ENCODE measurements around the gene CRYM. TPM values are rescaled to one million over a fixed set of nuclear protein-coding genes. Genes with fewer than 3 reads are reported as not detected.

CRYM gene
- total RNA-seq, 2 experiments from 2014 or later: not detected

DNA sequence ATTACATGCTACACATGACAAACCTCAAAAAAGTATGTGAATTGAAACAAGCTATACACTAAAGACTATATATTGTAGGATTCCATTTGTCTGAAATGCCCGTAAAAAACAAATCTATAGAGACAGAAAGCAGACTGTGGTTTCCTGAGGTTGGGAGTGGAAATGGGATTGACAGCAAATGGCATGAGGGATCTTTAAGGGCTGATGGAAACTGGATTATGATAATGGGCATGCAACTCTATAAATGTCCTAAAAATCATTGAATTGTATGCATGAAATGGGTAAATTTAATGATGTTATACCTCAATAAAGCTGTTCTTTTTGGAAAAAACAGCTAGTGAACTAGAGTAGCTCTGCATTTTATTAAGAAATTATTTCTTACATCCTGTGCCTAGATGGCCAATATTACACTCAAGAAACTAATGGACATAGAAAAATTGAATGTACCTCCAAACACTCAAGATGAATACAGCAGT lies 45.0 kb downstream of the CRYM start:
- Mint-ChIP-seq H3K4me3 (no peak overlapping the region), H3K9me3 (ENCODE audit: insufficient read depth) (no peaks in the 10 kb centered on the region), H3K27ac (no peak overlapping the region), H3K36me3 (ENCODE audit: low read depth) (no peaks in the 10 kb centered on the region), H3K4me1 (ENCODE audit: low read depth) (no peaks in the 10 kb centered on the region), H3K27me3 (ENCODE audit: low read depth) (peaks cover 31% of the 10 kb centered on the region)
- no peak for DNase-seq
- CTCF ChIA-PET: no interaction called here
- POLR2A ChIA-PET: no interaction called here
- no peak for ATAC-seq

DNA sequence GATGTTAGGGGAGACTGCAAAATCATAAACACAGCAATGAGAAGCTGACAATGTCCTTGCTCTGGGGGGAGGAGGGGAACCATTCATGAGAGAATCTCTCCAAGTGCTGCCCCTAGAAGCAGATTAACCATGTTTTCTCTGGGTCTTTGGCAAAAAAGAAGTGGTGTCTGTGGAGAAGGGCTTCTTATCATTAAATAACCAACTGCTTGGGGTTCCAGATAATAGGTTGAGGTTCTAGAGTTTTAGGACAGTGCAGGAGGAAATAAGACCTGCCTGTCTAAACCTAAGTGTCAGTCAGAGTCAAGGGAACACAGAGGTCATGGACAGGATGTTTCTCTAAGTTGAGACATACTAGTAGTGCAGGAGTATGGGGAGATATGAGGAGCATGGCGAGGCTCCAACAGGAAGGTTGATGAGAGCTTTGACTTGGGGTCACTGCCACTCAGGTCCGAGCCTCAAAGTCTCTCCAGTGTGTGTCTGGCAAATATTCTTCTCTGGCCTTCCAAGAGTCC lies 49.7 kb downstream of the CRYM start:
- DNase-seq (no peak), ATAC-seq (no peak)
- Mint-ChIP-seq H3K36me3 (ENCODE audit: low read depth) (no peaks in the 10 kb centered on the region), H3K27me3 (ENCODE audit: low read depth) (peaks cover 46% of the 10 kb centered on the region), H3K9me3 (ENCODE audit: insufficient read depth) (no peaks in the 10 kb centered on the region), H3K4me3 (no peak overlapping the region), H3K27ac (no peak overlapping the region), H3K4me1 (ENCODE audit: low read depth) (peaks cover 8% of the 10 kb centered on the region)
- CTCF ChIA-PET: no interaction called here
- POLR2A ChIA-PET: no interaction called here

DNA sequence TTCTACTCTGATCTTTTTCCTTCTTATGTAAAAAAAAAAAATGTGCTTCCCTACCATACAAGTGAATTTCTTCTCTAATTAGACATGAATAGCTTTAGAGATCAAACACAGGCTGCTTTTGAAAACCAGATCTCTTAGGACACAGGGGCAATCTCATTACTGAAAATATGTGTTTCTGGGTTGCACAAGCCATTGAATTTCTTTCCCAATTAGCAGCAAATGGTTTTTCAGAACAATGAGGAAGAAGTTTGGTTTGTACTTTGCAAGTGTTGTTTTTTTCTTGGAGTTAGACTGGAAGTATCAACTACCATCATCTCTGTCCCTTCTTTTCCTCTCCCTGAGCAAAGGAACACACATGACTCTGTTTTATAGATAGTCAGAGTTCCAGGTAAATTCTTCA lies 50.2 kb downstream of the CRYM start:
- Mint-ChIP-seq H3K4me3 (no peak overlapping the region), H3K27ac (no peak overlapping the region)

DNA sequence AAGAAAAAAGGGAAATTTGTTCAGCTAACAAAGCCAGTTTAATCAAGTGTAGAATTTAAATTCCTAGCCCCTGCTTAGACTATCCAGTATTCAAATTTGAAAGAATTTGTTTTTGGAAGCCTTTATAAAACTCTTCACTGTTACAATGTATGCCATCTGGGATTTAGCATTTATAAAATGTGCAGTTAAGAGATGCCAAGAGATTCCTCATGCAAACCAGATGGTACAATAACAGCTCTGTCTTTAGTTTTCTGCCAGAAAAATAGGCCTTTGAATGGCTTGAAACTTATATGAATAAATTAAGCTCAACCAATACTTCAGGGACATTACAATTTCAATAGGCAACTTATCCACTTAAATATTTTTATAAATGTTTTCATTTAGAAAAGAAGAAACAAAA lies 51.3 kb downstream of the CRYM start:
- DNase-seq (no peak), ATAC-seq (no peak)
- CTCF ChIA-PET: no interaction called here
- peaks cover 8% of the 10 kb centered on the region for H3K4me1 Mint-ChIP-seq (ENCODE audit: low read depth)
- POLR2A ChIA-PET: no interaction called here
- no peaks in the 10 kb centered on the region for H3K9me3 Mint-ChIP-seq (ENCODE audit: insufficient read depth)
- H3K27ac Mint-ChIP-seq: no peak overlapping the region
- H3K27me3 Mint-ChIP-seq (ENCODE audit: low read depth): peaks cover 55% of the 10 kb centered on the region
- no peak overlapping the region for H3K4me3 Mint-ChIP-seq
- H3K36me3 Mint-ChIP-seq (ENCODE audit: low read depth): no peaks in the 10 kb centered on the region

More for the DNA sequence above, 50.2 kb downstream of the CRYM start:
- Mint-ChIP-seq H3K9me3 (ENCODE audit: insufficient read depth) (no peaks in the 10 kb centered on the region), H3K27me3 (ENCODE audit: low read depth) (peaks cover 49% of the 10 kb centered on the region), H3K4me1 (ENCODE audit: low read depth) (peaks cover 8% of the 10 kb centered on the region), H3K36me3 (ENCODE audit: low read depth) (no peaks in the 10 kb centered on the region)
- DNase-seq (no peak), ATAC-seq (no peak)
- CTCF ChIA-PET: no interaction called here
- POLR2A ChIA-PET: no interaction called here

DNA sequence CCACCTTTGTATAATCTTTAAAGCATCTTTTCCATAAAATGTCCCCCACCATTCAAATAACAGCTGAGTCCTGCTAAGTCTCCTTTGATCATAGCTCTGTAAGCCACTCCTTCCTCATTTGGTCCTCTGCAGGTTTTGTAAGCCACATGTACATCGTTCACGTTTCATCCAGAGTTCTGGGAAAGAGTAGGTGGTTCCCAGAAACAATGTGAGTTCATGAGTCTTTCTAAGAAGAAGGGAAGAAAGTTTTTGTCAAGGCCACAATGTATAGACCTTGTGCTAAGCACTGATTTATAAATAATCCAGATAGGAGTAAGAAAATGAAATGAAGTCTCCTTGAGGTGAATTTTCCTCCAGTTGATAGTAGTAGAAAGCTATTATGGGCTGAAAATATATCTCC lies 53.3 kb downstream of the CRYM start:
- no peak overlapping the region for H3K4me3 Mint-ChIP-seq
- no peak overlapping the region for H3K27ac Mint-ChIP-seq
- ChIA-PET POLR2A (interaction anchor here (0.7 kb wide), 1 partner anchor 36 kb away, joined by 3 read pairs; no protein-coding TSS in a partner anchor), CTCF (no interaction called here)
- no peaks in the 10 kb centered on the region for H3K36me3 Mint-ChIP-seq (ENCODE audit: low read depth)
- DNase-seq (peak; percentile 24), ATAC-seq (no peak)
- H3K4me1 Mint-ChIP-seq (ENCODE audit: low read depth): peaks cover 8% of the 10 kb centered on the region
- H3K27me3 Mint-ChIP-seq (ENCODE audit: low read depth): peaks cover 60% of the 10 kb centered on the region
- no peaks in the 10 kb centered on the region for H3K9me3 Mint-ChIP-seq (ENCODE audit: insufficient read depth)

DNA sequence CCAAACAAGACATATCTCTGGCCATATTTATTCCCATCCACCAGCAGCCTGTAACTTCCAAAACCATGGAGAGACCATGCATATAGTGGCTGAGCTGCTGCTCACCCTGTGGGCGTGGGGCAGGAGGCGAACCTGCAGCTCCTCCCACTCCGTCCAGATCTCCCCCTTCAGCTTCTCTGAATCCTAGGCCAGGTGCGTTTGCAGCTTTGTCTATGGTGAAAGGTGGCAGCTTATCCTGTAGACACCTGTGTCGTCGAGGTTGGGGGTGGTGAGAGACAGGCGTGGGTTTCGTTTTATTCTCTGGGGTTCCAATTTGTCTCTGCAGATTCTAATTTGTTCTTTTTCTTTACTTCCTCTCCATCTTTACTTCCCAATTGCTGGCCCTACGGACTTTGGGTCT lies 54.3 kb downstream of the CRYM start:
- H3K4me3 Mint-ChIP-seq: no peak overlapping the region
- CTCF ChIA-PET: no interaction called here
- POLR2A ChIA-PET: no interaction called here
- H3K27ac Mint-ChIP-seq: no peak overlapping the region
- H3K27me3 Mint-ChIP-seq (ENCODE audit: low read depth): peaks cover 52% of the 10 kb centered on the region
- no peaks in the 10 kb centered on the region for H3K9me3 Mint-ChIP-seq (ENCODE audit: insufficient read depth)
- ATAC-seq (no peak), DNase-seq (no peak)
- H3K4me1 Mint-ChIP-seq (ENCODE audit: low read depth): peaks cover 8% of the 10 kb centered on the region
- no peaks in the 10 kb centered on the region for H3K36me3 Mint-ChIP-seq (ENCODE audit: low read depth)

DNA sequence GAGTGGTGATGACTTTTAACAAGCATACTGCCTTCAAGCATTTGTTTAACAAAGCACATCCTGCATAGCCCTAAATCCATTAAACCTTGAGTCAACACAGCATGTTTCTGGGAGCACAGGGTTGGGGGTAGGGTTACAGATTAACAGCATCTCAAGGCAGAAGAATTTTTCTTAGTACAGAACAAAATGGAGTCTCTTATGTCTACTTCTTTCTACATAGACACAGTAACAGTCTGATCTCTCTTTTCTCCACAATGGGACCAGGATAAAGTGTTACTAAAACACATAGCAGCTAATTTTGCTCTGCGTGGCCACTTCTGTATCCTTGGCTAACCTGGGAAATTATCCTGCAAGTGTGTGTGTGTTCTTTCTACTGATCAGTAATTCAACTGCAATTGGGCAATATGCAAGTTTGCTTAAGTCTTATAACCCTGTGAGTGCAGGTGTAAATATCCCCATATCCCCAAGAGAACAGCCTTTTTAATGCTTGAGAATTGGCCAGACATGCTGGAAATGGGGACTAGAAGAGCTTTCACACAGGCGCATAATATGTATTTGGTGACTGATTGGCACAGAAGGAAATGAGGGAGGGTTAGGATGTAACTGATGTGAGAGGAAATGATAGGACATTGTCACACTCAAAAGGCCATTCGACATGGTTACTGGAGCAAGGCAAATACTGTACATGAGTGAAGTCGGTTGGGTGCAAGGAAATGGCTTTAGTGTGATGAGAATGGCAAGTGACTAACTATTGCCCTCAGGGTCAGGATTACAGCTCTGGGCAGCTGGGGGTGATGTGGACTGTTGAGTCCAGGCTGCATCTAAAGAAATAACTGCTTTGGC lies 55.4 kb downstream of the CRYM start:
- no peak for DNase-seq
- Mint-ChIP-seq H3K4me3 (no peak overlapping the region), H3K27ac (no peak overlapping the region), H3K27me3 (ENCODE audit: low read depth) (peaks cover 45% of the 10 kb centered on the region), H3K36me3 (ENCODE audit: low read depth) (no peaks in the 10 kb centered on the region), H3K9me3 (ENCODE audit: insufficient read depth) (no peaks in the 10 kb centered on the region), H3K4me1 (ENCODE audit: low read depth) (peaks cover 8% of the 10 kb centered on the region)
- CTCF ChIA-PET: no interaction called here
- POLR2A ChIA-PET: no interaction called here
- no peak for ATAC-seq

DNA sequence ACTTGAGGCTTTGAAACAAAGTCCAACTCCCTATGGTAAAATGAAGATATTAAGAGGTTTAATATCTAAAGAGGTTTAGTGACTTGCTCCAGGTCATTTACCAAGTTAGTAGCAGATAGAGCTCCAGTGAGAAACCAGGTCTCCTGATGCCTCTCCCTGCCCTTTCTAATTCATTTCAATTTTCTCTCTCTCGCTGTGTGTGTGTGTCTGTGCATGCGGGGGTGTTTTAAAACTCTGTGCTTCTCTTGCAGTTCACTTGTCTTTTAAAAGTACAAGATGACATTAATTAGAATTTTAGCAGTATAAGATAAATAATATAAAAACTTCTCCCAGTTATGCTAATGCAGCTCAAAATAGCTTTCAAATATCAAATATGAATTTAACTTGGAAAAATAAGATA lies 58.5 kb downstream of the CRYM start:
- H3K4me3 Mint-ChIP-seq: no peak overlapping the region
- POLR2A ChIA-PET: no interaction called here
- no peak for DNase-seq
- no peaks in the 10 kb centered on the region for H3K36me3 Mint-ChIP-seq (ENCODE audit: low read depth)
- CTCF ChIA-PET: no interaction called here
- peaks cover 3% of the 10 kb centered on the region for H3K4me1 Mint-ChIP-seq (ENCODE audit: low read depth)
- no peak overlapping the region for H3K27ac Mint-ChIP-seq
- peaks cover 31% of the 10 kb centered on the region for H3K27me3 Mint-ChIP-seq (ENCODE audit: low read depth)
- no peaks in the 10 kb centered on the region for H3K9me3 Mint-ChIP-seq (ENCODE audit: insufficient read depth)
- no peak for ATAC-seq

DNA sequence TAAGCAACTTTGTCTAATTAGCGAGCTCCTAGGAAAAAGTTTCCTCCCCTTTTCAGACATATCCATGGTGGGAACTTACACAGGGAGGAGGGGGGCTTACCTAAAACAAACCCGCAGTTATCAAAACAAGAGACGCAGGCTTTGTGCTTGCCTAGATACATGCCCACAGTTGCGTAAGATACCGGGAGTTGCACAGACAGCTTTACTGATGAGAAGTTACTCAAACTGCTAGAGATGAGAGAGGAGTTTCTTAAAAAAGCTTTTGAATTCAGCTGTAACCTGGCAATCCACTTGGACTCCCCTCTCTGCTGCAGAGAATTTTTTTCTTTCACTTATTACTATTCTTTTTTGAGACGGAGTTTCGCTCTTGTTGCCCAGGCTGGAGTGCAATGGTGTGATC lies 59.9 kb downstream of the CRYM start:
- Mint-ChIP-seq H3K4me3 (no peak overlapping the region), H3K27me3 (ENCODE audit: low read depth) (peaks cover 28% of the 10 kb centered on the region)

DNA sequence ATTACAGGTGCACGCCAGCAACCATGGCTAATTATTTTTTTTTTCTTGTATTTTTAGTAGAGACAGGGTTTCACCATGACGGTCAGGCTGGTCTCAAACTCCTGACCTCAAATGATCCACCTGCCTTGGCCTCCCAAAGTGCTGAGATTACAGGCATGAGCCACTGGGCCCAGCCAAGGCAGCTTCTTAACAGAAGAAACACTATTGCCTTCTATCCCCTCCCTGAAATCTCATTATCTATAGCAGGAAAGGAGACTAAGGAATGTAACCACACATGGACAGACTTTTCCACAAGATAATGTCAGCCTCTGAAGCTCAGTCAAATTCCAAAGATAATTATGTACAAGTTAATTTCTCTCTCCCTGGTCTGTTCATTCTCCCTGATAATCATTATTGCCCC lies 61.0 kb downstream of the CRYM start:
- ChIA-PET CTCF (no interaction called here), POLR2A (no interaction called here)
- peaks cover 23% of the 10 kb centered on the region for H3K27me3 Mint-ChIP-seq (ENCODE audit: low read depth)
- no peak for ATAC-seq
- no peaks in the 10 kb centered on the region for H3K36me3 Mint-ChIP-seq (ENCODE audit: low read depth)
- H3K4me3 Mint-ChIP-seq: no peak overlapping the region
- no peak overlapping the region for H3K27ac Mint-ChIP-seq
- DNase-seq: no peak
- H3K4me1 Mint-ChIP-seq (ENCODE audit: low read depth): no peaks in the 10 kb centered on the region
- H3K9me3 Mint-ChIP-seq (ENCODE audit: insufficient read depth): no peaks in the 10 kb centered on the region

More for the DNA sequence above, 59.9 kb downstream of the CRYM start:
- CTCF ChIA-PET: no interaction called here
- ATAC-seq (no peak), DNase-seq (no peak)
- Mint-ChIP-seq H3K4me1 (ENCODE audit: low read depth) (no peaks in the 10 kb centered on the region), H3K9me3 (ENCODE audit: insufficient read depth) (no peaks in the 10 kb centered on the region), H3K36me3 (ENCODE audit: low read depth) (no peaks in the 10 kb centered on the region), H3K27ac (no peak overlapping the region)
- POLR2A ChIA-PET: no interaction called here

DNA sequence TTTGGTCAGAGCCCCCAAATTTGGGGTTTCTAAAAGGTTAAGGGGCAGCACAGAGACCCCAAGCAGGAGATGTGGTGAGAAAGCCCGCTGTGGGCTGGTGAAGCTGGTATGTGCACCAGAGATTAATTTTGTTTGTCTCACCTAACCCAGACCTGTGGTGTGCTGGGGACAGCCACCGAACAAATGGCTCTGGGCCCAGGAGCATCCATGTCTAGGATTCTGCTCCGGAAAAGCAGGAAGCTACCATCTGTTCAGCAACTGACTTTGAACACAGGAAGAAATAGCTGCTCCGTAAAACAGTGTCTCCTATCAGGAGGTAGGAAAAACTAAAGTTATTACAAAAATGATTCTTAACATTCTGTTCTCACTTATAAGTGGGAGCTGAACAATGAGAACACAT lies 64.0 kb downstream of the CRYM start:
- H3K36me3 Mint-ChIP-seq (ENCODE audit: low read depth): no peaks in the 10 kb centered on the region
- H3K27ac Mint-ChIP-seq: no peak overlapping the region
- ChIA-PET CTCF (no interaction called here), POLR2A (no interaction called here)
- DNase-seq: no peak
- no peak overlapping the region for H3K4me3 Mint-ChIP-seq
- no peaks in the 10 kb centered on the region for H3K4me1 Mint-ChIP-seq (ENCODE audit: low read depth)
- no peaks in the 10 kb centered on the region for H3K9me3 Mint-ChIP-seq (ENCODE audit: insufficient read depth)
- no peak for ATAC-seq
- H3K27me3 Mint-ChIP-seq (ENCODE audit: low read depth): peaks cover 16% of the 10 kb centered on the region

DNA sequence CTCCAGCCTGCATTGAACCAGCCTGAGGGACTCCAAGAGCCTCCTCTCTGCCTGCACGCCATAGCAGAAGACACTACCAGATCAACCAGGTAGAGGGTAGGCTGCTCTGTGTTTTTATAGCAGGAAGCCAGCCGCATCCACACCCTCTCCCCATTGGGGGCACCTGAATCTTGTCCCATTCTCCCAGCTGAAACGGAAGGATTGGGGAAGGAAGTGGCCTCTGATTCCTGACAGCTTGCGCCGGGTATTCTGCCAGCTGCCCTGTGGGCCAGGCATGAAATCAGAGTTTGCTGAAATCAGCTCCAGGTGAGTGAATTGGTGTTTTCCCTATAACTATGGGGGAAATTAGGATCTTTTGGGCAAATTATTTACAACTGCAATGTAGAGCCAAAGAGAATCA lies 66.6 kb downstream of the CRYM start, which contains the start of gene ZP2:
Gene ZP2 (minus strand): TSS at position 89 of the 400 bp plus-strand sequence. CDS start 27 bp downstream, at position 62.
- H3K36me3 Mint-ChIP-seq (ENCODE audit: low read depth): no peaks in the 10 kb centered on the region
- no peak for DNase-seq
- no peaks in the 10 kb centered on the region for H3K4me1 Mint-ChIP-seq (ENCODE audit: low read depth)
- no peak within 1 kb of the TSS for H3K4me3 Mint-ChIP-seq
- no peak within 1 kb of the TSS for H3K27ac Mint-ChIP-seq
- no peak for ATAC-seq
- no peaks in the 10 kb centered on the region for H3K9me3 Mint-ChIP-seq (ENCODE audit: insufficient read depth)
- ChIA-PET POLR2A (no interaction called here), CTCF (no interaction called here)
- peaks cover 15% of the 10 kb centered on the region for H3K27me3 Mint-ChIP-seq (ENCODE audit: low read depth)

All from activated CD8-positive, alpha-beta T cell treated with anti-CD3 and anti-CD28 coated beads, Interleukin-2, amount 10 ng/mL, durations not matched to agents 7 days and 5 days (primary cell).